ENCODE data around the gene VRK2. TPM values are rescaled to one million over a fixed set of nuclear protein-coding genes. Genes with fewer than 3 reads are reported as not detected.

Gene VRK2
- total RNA-seq, 1 experiment from 2014 or later = 33.0 TPM

DNA sequence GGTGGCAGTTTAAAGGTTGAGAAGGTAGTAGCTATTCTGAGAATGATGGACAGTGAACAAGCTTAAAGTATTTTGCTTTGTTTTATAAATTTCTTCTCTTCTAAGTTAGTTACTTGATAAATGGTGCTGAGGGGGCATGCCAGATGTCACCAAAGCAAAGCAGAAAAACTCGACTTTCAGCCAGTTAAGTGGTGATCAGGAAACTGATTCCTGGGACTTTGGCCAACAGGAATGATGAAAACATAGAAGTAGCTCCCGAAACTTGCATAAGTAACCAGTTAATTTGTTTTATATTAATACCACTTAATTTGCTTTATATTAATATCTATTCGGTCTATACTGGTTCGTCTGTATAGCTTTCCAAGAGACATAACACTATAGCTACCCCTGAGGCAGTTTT, 111.9 kb downstream of the VRK2 start:
- TF ChIP-seq ZNF274 (IDR thresholded peaks at IDR 0.05; ENCODE audit: low read depth, low read length) (no peak), ZBTB33 (IDR thresholded peaks at IDR 0.05; ENCODE audit: extremely low read depth, insufficient replicate concordance, low read length) (no peak), CBX3 (IDR thresholded peaks at IDR 0.05; ENCODE audit: low read depth) (no peak), SRF (IDR thresholded peaks at IDR 0.05; ENCODE audit: low read depth) (no peak), CEBPB (IDR thresholded peaks at IDR 0.05; ENCODE audit: low read depth) (no peak), POLR2A (IDR thresholded peaks at IDR 0.05; ENCODE audit: borderline replicate concordance, extremely low read depth, insufficient read depth, insufficient read length) (no peak)
- Histone ChIP-seq H3K9me2 (ENCODE audit: insufficient read depth) (no peaks in the 10 kb centered on the region), H3K9me3 (ENCODE audit: control insufficient read depth in 1 of 2, insufficient read depth in 1 of 2, low read depth in 1 of 2, low read length in 2 of 2) (no peaks in the 10 kb centered on the region), H3K36me3 (ENCODE audit: control insufficient read depth in 1 of 2, insufficient read depth in 2 of 2, low read length in 2 of 2) (peaks cover 11 to 34% of the 10 kb centered on the region in 2 experiments; a peak in 3 of 4 replicates), H3K79me2 (ENCODE audit: insufficient read depth, low read length) (no peaks in the 10 kb centered on the region), H2AFZ (ENCODE audit: low read depth, low read length, poor library complexity, severe bottlenecking) (no peak overlapping the region), H3K9ac (ENCODE audit: low read length) (no peak overlapping the region), H3K27ac (ENCODE audit: low read depth, low read length) (no peak overlapping the region), H3K4me3 (replicated peaks in 1 of 2; ENCODE audit: low read depth in 1 of 2, low read length in 2 of 2) (no peak overlapping the region), H3K4me1 (ENCODE audit: control insufficient read depth in 1 of 2, insufficient read depth in 2 of 2, low read length in 2 of 2) (no peaks in the 10 kb centered on the region), H3K4me2 (ENCODE audit: low read length) (no peak overlapping the region), H3K27me3 (ENCODE audit: insufficient read depth, low read length) (no peaks in the 10 kb centered on the region), H4K20me1 (ENCODE audit: insufficient read depth) (no peaks in the 10 kb centered on the region)
- RAD21 ChIA-PET (ENCODE audit: low non-redundant PET in 1 of 2, low total read pairs in 2 of 2, uncharacterized antibody in 2 of 2, unreplicated experiment in 2 of 2) = no interaction called here
- no TSS peak for BruUV-seq (replicated peaks)
- no peak for ATAC-seq
- POLR2A ChIA-PET = no interaction called here
- intact Hi-C loops (cut with micrococcal nuclease) = no loop called here
- CTCF ChIA-PET = no interaction called here
- DNase-seq (ENCODE audit: low read depth, low spot score) = no peak

DNA sequence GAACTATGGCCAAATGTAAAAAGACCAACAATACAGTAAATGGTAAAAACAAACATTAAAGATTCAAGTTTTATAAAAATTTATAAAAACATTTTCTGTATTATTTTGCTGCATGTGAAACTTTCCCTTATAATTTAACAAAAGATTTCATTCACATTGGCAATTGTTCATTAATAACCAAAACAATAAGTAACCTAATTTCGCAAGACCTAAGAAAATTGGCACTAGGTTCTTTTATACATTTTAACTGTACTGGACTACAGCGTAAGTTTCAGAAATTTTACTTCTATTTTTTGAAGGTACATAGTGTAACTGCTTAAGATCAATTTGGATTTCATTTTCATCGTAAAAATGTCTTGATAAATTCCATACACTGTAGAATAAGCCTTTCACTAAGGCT, 117.3 kb downstream of the VRK2 start:
- H3K9ac ChIP-seq (ENCODE audit: low read length) = no peak overlapping the region
- H3K9me2 ChIP-seq (ENCODE audit: insufficient read depth) = no peaks in the 10 kb centered on the region
- no peaks in the 10 kb centered on the region for H3K27me3 ChIP-seq (ENCODE audit: insufficient read depth, low read length)
- ChIA-PET RAD21 (ENCODE audit: low non-redundant PET in 1 of 2, low total read pairs in 2 of 2, uncharacterized antibody in 2 of 2, unreplicated experiment in 2 of 2) (no interaction called here), CTCF (no interaction called here), POLR2A (no interaction called here)
- H4K20me1 ChIP-seq (ENCODE audit: insufficient read depth) = no peaks in the 10 kb centered on the region
- DNase-seq (ENCODE audit: low read depth, low spot score) (no peak), ATAC-seq (no peak)
- no peak overlapping the region for H2AFZ ChIP-seq (ENCODE audit: low read depth, low read length, poor library complexity, severe bottlenecking)
- H3K36me3 ChIP-seq (ENCODE audit: control insufficient read depth in 1 of 2, insufficient read depth in 2 of 2, low read length in 2 of 2) = peaks cover 11 to 24% of the 10 kb centered on the region in 2 experiments; a peak in 3 of 4 replicates
- H3K9me3 ChIP-seq (ENCODE audit: control insufficient read depth in 1 of 2, insufficient read depth in 1 of 2, low read depth in 1 of 2, low read length in 2 of 2) = no peaks in the 10 kb centered on the region
- no peaks in the 10 kb centered on the region for H3K4me1 ChIP-seq (ENCODE audit: control insufficient read depth in 1 of 2, insufficient read depth in 2 of 2, low read length in 2 of 2)
- H3K4me2 ChIP-seq (ENCODE audit: low read length) = no peak overlapping the region
- intact Hi-C loops (cut with micrococcal nuclease) = no loop called here
- no TSS peak for BruUV-seq (replicated peaks)
- no peak overlapping the region for H3K4me3 ChIP-seq (replicated peaks in 1 of 2; ENCODE audit: low read depth in 1 of 2, low read length in 2 of 2)
- H3K79me2 ChIP-seq (ENCODE audit: insufficient read depth, low read length) = no peaks in the 10 kb centered on the region; the same call in 1 of the 2 replicates
- TF ChIP-seq RAD21 (IDR thresholded peaks at IDR 0.05; ENCODE audit: low read depth) (no peak), SP1 (IDR thresholded peaks at IDR 0.05; ENCODE audit: low read depth) (no peak), CBX3 (IDR thresholded peaks at IDR 0.05; ENCODE audit: low read depth) (no peak), POLR2AphosphoS5 (IDR thresholded peaks at IDR 0.05; ENCODE audit: low read depth, low read length) (no peak), MAX (IDR thresholded peaks at IDR 0.05) (no peak), ZBTB33 (IDR thresholded peaks at IDR 0.05; ENCODE audit: extremely low read depth, insufficient replicate concordance, low read length) (no peak)
- TF ChIP-seq, protein P1, sequence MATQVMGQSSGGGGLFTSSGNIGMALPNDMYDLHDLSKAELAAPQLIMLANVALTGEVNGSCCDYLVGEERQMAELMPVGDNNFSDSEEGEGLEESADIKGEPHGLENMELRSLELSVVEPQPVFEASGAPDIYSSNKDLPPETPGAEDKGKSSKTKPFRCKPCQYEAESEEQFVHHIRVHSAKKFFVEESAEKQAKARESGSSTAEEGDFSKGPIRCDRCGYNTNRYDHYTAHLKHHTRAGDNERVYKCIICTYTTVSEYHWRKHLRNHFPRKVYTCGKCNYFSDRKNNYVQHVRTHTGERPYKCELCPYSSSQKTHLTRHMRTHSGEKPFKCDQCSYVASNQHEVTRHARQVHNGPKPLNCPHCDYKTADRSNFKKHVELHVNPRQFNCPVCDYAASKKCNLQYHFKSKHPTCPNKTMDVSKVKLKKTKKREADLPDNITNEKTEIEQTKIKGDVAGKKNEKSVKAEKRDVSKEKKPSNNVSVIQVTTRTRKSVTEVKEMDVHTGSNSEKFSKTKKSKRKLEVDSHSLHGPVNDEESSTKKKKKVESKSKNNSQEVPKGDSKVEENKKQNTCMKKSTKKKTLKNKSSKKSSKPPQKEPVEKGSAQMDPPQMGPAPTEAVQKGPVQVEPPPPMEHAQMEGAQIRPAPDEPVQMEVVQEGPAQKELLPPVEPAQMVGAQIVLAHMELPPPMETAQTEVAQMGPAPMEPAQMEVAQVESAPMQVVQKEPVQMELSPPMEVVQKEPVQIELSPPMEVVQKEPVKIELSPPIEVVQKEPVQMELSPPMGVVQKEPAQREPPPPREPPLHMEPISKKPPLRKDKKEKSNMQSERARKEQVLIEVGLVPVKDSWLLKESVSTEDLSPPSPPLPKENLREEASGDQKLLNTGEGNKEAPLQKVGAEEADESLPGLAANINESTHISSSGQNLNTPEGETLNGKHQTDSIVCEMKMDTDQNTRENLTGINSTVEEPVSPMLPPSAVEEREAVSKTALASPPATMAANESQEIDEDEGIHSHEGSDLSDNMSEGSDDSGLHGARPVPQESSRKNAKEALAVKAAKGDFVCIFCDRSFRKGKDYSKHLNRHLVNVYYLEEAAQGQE (IDR thresholded peaks at IDR 0.05; ENCODE audit: low read depth) = no peak
- no peak overlapping the region for H3K27ac ChIP-seq (ENCODE audit: low read depth, low read length)
